LNCAP (cell line): ENCODE results near the gene HAPLN2.

Source experiments
- TF ChIP-seq, protein P1 (sequence below): fragments of 450-650 bp; IDR thresholded peaks from 2 replicates; pipeline ENCODE4 v1.5.1; 2017; ENCODE audit warnings: mild to moderate bottlenecking

HAPLN2 gene

DNA sequence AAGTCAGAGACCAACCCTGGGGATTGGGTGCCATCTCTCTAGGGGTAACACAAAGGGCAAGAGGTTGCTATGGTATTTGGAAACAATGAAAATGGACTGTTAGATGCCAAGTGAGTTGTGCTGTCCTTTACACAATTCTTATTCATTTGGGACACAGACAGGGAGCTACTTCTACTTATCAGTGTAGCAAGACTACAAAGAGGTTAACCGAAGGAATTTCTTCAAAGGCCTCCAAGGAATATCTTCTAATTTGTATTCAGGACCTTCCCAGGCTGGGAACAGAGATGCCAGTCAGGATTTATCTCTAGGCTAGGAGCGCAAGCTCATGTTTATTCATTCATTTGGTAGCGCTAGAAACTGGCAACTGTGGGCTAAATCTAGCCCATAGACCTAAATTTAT is 25.0 kb upstream of the HAPLN2 start:
- TF ChIP-seq, protein P1, sequence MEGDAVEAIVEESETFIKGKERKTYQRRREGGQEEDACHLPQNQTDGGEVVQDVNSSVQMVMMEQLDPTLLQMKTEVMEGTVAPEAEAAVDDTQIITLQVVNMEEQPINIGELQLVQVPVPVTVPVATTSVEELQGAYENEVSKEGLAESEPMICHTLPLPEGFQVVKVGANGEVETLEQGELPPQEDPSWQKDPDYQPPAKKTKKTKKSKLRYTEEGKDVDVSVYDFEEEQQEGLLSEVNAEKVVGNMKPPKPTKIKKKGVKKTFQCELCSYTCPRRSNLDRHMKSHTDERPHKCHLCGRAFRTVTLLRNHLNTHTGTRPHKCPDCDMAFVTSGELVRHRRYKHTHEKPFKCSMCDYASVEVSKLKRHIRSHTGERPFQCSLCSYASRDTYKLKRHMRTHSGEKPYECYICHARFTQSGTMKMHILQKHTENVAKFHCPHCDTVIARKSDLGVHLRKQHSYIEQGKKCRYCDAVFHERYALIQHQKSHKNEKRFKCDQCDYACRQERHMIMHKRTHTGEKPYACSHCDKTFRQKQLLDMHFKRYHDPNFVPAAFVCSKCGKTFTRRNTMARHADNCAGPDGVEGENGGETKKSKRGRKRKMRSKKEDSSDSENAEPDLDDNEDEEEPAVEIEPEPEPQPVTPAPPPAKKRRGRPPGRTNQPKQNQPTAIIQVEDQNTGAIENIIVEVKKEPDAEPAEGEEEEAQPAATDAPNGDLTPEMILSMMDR, result no peak

DNA sequence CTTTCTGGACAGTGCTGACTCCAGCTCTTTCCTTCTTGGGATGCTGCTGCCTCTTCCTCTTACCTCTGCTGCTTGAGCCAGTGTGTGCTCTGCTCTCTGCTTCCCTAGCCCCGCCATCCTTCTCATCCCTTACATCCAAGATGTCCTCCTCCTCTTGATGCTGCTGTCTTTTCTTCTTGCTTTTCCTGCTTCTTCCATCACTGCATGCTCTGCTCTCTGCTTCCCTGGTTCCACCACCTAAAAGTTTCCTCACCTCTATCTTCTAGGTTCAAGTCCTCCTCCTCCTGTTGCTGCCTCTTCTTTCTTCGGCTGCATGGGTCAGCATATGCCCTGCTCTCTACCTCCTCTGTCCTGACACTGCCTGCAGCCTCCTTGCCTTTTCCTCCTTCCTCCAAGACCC is 24.2 kb upstream of the HAPLN2 start:
- TF ChIP-seq, protein P1, result no peak

DNA sequence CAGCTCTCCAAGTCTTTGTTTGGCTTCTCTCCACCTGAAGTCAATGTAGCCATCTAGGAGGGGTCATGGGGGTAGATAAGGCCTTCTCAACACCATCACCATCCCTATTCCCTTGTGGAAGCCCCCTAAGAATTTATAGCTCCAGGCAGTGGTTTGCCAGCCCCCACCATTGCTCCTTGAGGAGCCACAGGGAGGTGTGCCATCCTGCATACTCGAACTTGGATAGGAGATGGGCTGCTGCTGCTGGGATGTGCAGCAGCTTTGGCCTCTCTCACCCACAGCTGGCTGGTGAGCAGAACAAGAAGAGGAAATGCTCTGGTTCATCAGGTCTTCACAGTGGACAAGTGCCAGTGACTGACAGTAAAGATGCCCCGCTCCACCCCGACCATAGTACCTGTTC is 22.8 kb upstream of the HAPLN2 start:
- TF ChIP-seq, protein P1, result no peak

DNA sequence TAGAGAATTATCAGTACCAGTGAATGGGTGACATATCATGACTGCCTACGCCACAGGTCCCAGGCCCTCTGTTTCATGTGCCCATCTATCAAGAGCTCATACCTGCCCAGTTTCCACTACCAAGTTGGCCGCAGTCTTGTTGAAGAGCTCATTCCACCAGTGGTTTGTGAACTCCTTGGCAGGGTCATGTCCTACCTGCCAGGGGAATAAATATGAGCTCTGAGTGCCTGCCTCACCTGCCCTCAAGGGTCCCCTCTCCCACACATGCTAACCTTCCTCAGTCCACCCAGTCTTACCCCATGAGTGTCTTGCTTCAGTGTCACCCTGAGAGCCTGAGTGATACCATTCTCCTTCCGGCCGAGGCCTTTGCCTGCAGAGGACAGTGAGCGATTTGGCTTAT is 21.1 kb upstream of the HAPLN2 start:
- TF ChIP-seq, protein P1, result no peak

DNA sequence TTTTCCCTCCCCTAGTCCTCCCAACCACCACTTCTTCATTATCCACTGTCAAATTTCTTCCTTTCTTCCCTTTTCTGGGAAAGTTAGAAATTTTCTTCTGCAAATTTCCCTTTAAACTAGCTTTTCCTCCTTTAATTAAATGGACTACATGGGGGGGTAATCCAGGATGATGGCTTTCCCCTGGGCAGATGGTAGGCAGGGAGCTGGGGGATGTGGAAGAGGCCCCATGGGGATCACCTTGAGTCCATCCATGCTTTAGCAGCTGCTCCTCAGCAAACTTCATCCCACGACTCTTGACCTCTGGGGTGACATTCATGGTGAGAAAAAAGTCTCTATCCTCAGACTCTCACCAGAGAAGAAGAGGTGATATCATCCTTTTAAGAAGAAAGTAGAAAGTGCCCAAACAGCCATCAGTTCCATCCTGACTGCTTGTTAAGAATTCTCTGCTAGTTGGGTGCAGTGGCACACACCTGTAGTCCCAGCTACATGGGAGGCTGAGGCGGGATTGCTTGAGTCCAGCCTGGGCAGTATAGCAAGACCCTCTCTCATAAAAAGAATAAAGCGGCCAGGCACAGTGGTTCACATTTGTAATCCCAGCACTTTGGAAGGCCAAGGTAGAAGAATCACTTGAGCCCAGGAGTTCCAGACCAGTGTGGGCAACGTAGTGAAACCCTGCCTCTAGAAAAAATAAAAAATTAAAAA is 20.3 kb upstream of the HAPLN2 start:
- TF ChIP-seq, protein P1, result no peak

DNA sequence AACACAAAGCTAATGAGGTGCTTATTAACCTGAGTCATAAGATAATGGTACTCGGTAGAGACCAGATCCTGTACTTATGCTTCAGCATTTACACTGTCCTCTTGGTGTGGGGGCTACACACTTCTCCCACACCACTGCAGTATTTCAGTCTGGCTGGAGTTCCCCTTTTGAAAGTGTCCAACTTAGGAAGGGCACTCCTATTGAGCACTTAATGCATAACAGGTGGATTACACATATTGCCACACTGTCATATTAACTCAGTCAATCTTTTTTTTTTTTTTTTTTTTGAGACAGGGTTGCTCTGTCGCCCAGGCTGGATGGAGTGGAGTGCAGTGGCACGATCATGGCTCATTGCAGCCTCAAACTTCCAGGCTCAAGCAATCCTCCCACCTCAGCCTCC is 19.4 kb upstream of the HAPLN2 start:
- TF ChIP-seq, protein P1, result peak; percentile 33; the same call in 1 of the 2 replicates

DNA sequence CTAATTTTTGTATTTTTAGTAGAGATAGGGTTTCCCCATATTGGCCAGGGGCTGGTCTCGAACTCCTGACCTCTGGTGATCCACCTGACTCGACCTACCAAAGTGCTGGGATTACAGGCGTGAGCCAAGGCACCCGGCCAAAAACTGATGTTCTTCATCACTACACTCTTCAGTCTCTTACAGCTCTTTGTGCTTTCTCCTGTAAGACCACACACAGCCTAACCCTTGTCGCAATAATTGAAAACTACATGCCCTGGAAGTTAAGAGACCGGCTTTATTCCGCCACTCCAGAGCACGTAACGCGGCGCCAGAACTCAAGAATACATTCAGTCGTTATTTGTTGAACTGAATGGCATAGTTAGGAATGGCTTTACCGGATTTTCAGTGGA is 18.5 kb upstream of the HAPLN2 start:
- TF ChIP-seq, protein P1, result no peak
